Measurements from ENCODE around the gene EIF3C.
"Not testable (repeated sequence)": the region's sequence is repeated elsewhere in the genome, so short reads cannot be mapped to it uniquely, and the experiment has no call there.

The EIF3C gene

GRCh38 chr16:28750469-28751067 is 39.3 kb downstream of the EIF3C start:
- not testable (repeated sequence) for DNase-seq (ENCODE audit: low read depth in 2 of 2)

- DNase-seq (ENCODE audit: low read depth in 2 of 2): not testable (repeated sequence)
Measured at GRCh38 chr16:28751487-28751886, 40.2 kb downstream of the EIF3C start, which contains the start of gene NPIPB9. Gene NPIPB9, plus strand, starts transcription at chr16:28751787.

- DNase-seq (ENCODE audit: low read depth in 2 of 2): not testable (repeated sequence)
Measured at GRCh38 chr16:28781697-28782096, 70.4 kb downstream of the EIF3C start.

- DNase-seq (ENCODE audit: low read depth in 2 of 2): not testable (repeated sequence)
Measured at GRCh38 chr16:28782357-28782756, 71.1 kb downstream of the EIF3C start.
